Anterior cingulate cortex (tissue), 58 donors: ENCODE measurements around the gene GTF3C1.
"Not testable (repeated sequence)": the region's sequence is repeated elsewhere in the genome, so short reads cannot be mapped to it uniquely, and the experiment has no call there.

Experiments
- DNase-seq, 58 donors: peaks; one replicate each; lab custom pipeline; 2025; lab: John Stamatoyannopoulos, UW

The GTF3C1 gene

GRCh38 chr16:27470567-27471431 lies 78.9 kb downstream of the GTF3C1 start:
- no peak for DNase-seq

GRCh38 chr16:27468941-27469531 lies 80.7 kb downstream of the GTF3C1 start:
- DNase-seq, result peak in 1 of 58 donors; percentile 6

GRCh38 chr16:27465483-27465879 lies 84.2 kb downstream of the GTF3C1 start:
- DNase-seq, result no peak

GRCh38 chr16:27464626-27465482 lies 84.9 kb downstream of the GTF3C1 start:
- DNase-seq, result no peak

- DNase-seq, result peak in 1 of 58 donors; percentile 4
These were observed 85.7 kb downstream of the GTF3C1 start for GRCh38 chr16:27463741-27464591.

- DNase-seq, result no peak
These were observed 86.6 kb downstream of the GTF3C1 start for GRCh38 chr16:27462846-27463682.

GRCh38 chr16:27462200-27462845 lies 87.4 kb downstream of the GTF3C1 start:
- no peak for DNase-seq

GRCh38 chr16:27461483-27462171 lies 88.1 kb downstream of the GTF3C1 start:
- DNase-seq, result no peak

- DNase-seq, result no peak
These were observed 88.8 kb downstream of the GTF3C1 start for GRCh38 chr16:27460663-27461482.

GRCh38 chr16:27460213-27460612 lies 89.5 kb downstream of the GTF3C1 start:
- DNase-seq, result no peak

- DNase-seq, result no peak
These were observed 90.6 kb downstream of the GTF3C1 start for GRCh38 chr16:27458987-27459688.

GRCh38 chr16:27458258-27458657 lies 91.5 kb downstream of the GTF3C1 start:
- no peak for DNase-seq

GRCh38 chr16:27457605-27457900 lies 92.2 kb downstream of the GTF3C1 start:
- DNase-seq, result not testable (repeated sequence)

- DNase-seq, result no peak
These were observed 94.0 kb downstream of the GTF3C1 start for GRCh38 chr16:27455700-27456099.

GRCh38 chr16:27453494-27453825 lies 96.3 kb downstream of the GTF3C1 start:
- DNase-seq, result no peak

GRCh38 chr16:27452569-27453493 lies 96.9 kb downstream of the GTF3C1 start:
- no peak for DNase-seq
